GM12864 (cell line): ENCODE results near the gene NACA2.
"Not testable (repeated sequence)": the region's sequence is repeated elsewhere in the genome, so short reads cannot be mapped to it uniquely, and the experiment has no call there.

Source experiments
- DNase-seq: peaks from one replicate; pipeline ENCODE4 v3.0.0-alpha.2; 2011; ENCODE audit warnings: low read depth
- H3K4me3 ChIP-seq: 2 replicates; pipeline ENCODE4 v1.5.1; 2011; ENCODE audit warnings: mild to moderate bottlenecking, low read depth, low read length, control low read depth
- TF ChIP-seq, protein P1 (sequence below): IDR thresholded peaks from 2 replicates; pipeline ENCODE4 v1.5.1; 2011; ENCODE audit warnings: low read depth, mild to moderate bottlenecking, moderate library complexity, low read length, control low read depth, inconsistent platforms; ENCODE audit errors: missing control alignments

NACA2 gene

DNA sequence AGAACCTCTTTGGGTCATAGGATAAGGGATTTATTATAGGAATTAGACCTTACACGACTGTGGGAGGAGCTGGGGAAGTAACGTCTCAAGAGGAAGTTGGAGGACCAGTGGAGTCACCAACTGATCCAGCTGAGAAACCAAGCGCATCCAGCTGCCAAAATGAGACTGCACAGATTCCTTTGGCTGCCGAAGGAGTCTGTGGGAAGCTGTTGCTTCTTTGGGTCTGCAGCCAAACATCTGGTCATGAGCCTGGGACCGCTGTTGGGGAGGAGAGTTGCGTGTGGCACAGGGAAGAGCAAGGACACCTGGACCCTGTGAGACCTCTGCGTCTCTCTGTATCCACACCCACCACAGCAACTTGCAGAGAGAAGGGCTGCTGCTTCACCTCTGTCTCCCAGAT lies 2.4 kb upstream of the NACA2 start:
- no peak for DNase-seq
- TF ChIP-seq, protein P1, sequence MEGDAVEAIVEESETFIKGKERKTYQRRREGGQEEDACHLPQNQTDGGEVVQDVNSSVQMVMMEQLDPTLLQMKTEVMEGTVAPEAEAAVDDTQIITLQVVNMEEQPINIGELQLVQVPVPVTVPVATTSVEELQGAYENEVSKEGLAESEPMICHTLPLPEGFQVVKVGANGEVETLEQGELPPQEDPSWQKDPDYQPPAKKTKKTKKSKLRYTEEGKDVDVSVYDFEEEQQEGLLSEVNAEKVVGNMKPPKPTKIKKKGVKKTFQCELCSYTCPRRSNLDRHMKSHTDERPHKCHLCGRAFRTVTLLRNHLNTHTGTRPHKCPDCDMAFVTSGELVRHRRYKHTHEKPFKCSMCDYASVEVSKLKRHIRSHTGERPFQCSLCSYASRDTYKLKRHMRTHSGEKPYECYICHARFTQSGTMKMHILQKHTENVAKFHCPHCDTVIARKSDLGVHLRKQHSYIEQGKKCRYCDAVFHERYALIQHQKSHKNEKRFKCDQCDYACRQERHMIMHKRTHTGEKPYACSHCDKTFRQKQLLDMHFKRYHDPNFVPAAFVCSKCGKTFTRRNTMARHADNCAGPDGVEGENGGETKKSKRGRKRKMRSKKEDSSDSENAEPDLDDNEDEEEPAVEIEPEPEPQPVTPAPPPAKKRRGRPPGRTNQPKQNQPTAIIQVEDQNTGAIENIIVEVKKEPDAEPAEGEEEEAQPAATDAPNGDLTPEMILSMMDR = no peak
- H3K4me3 ChIP-seq = no peak overlapping the region

DNA sequence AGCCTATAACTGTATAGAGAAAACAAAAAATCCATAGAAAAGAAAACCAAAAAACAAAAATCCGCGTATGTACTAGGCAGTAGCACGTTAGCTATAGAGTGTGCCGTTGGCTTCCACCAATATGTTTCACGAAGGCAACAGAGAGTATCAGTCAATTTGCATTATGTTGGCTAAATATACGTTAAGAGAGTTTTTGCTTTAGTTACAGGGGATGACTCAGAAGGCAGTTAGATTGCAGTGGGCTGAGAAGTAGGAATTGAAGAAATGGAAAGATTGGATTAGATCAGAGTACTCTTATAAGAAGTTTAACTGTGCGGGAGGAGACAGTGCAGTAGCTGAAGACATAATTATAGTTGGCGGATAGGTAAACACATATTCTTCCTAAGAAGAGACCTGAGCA lies 911 bp upstream of the NACA2 start:
- DNase-seq = no peak
- TF ChIP-seq, protein P1 = no peak
- H3K4me3 ChIP-seq = no peak overlapping the region

DNA sequence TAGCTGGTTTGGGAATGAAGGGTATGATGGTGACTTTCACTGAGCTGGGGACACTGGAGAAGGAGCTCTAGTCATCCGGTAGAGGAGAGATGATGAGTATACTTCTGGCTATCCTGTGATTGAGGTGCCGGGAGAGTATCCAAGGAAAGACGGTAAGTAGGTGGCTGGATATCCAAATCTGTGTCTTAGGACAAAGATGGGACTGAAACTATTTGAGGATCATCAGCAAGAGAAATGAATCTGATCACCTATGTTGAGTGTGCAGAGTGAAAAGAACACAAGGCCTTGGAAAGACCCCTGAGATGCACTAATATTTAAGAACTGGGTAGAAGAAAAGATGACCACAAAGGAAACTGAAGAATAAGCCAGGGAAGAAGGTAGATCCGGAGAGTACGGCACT lies 1.0 kb downstream of the NACA2 start:
- no peak for DNase-seq
- TF ChIP-seq, protein P1 = no peak
- H3K4me3 ChIP-seq = no peak overlapping the region

DNA sequence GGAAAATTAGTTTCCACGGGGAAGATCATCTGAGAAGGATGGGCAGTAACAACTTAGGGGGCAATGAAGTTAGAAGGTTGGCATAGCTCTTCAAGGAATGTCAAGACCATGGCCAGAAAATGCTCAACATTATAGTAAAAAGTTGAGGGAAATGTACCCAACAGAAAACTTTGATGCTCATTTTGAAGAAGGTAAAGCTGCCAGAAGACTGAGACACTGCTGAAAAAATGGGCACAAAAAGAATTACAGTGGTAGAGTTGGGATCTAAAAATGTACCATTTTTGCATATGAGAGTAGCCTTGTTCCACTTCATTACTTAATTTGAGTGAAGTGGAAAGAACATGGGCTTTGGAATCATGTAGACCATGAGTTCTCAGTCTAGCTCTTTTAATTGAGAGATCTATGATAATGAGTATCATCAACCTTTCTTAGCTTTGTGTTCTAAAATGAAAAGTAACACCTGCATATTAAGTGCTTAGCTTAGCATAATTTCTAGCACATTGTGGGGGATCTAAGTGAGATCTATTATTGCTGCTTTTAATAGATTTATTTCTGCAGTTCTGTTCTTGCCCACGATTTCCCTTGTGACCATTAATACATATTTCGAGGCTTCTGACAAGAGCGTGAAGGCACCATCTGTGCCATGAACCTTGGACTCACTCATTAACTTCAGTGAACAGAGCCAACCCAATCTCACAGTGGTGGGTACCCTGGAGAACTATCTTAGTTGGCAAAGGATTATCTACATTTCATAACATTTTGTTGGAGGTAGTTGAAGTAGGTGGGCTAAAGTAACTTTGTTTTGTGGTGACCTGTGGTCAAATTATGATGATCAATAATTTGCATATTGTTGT lies 3.0 kb downstream of the NACA2 start:
- TF ChIP-seq, protein P1 = no peak
- DNase-seq = no peak
- H3K4me3 ChIP-seq = no peak overlapping the region

DNA sequence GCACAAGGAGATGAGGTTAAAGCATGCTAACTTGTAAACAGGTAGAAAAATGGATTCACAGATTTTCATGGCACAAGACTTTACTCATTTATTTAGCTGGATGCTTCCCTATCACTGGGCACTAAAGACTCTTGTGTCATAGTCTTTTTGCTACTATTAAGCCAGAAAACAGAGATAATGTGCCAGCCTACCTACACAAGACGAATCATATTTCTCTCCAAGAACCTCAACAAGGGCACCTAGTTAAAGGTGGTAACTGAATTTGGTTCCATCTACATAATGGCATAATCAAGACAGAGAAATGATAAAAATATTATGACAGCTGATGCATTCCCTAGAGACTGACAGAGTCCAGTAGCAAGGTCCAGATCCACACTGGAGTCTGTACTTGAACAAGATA lies 3.8 kb downstream of the NACA2 start:
- DNase-seq = no peak
- TF ChIP-seq, protein P1 = no peak
- H3K4me3 ChIP-seq = no peak overlapping the region

DNA sequence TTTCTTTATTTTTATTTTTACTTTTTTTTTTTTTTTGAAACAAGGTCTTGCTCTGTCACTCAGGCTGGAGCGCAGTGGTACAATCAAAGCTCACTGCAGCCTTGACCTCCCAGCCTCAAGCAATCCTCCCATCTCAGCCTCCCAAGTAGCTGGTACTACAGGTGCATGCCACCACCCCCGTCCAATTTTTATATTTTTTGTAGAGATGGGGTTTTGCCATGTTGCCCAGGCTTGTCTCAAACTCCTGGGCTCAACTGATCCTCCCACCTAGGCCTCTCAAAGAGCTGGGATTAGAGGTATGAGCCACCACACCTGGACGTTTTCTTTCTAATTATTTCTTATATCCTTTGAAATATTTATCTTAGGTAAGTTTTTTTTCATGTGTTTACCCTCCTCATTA lies 4.4 kb downstream of the NACA2 start:
- not testable (repeated sequence) for H3K4me3 ChIP-seq, DNase-seq

DNA sequence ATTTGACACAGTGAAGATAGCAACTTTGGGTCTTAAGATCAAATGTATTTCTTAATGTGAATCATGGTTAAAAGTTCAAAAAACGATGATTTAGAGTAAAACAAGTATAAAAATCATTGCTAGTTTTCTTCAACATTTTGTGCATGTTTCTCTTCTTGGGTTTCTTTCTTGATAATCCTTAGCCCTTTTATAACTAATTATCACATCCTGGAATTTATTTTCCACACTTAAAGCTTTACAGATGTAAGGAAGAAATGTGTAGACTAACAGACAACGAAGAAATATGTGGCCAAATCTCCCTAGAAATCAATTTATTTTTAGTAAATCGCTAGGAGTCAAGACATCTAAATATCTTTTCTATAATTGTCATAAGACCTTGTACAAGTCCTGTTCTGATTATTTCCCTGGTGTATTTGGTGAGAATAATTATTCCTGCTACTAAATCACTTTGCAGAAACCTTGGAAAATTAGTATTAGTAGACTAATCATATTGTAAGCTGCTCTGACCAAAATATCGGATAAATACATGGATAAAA lies 4.9 kb downstream of the NACA2 start:
- TF ChIP-seq, protein P1 = no peak
- no peak for DNase-seq
- no peak overlapping the region for H3K4me3 ChIP-seq
